GM18507 (cell line): ENCODE measurements around the gene TAOK3.

Source experiments
- DNase-seq: peaks from one replicate; pipeline ENCODE4 v3.0.0; 2011; ENCODE audit warnings: low read depth; ENCODE audit not compliant: insufficient read length; ENCODE audit errors: extremely low spot score
- FAIRE-seq: peaks from 2 replicates; lab custom pipeline; 2011; peaks lifted over from hg19 to GRCh38; lab: Jason Lieb, UNC

The TAOK3 gene

DNA sequence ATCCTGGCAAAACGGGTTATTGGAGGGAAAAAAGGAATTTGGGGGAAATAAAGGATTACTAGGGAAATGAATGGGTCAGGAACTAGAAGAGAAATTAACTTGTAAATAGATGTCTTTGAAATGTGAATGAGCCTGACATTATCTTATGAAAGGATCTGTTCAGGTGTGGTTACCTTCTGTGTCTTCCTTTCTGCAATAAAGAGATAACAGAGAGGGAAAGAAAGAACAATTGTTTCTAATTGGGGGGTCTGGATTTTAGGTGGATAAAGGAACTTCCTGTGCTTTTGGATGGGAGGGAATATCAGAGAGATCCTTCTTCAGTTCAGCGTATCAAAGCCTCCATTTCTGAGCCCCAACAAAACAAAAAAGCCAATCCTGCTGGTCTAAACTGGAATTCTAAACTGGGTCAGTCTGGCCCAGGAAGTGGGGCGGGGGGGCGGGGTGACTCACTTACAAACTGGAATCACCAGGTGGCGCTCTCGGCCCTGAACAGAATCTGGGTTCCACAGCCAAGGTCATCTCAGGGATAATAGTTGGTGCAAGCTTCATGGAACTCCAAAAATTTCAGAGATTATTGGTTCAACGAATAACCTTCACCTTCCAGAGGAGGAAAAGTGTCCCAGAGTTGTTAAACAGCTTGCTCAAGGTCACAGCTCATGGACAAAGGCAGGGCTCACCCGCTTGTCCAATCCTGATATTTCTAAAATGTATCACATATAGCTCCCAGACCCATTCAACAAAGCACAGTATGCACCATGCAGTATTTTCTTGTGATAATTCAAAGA, 251.9 kb downstream of the TAOK3 start:
- FAIRE-seq, result peak; percentile 41
- peak; percentile 62 for DNase-seq

DNA sequence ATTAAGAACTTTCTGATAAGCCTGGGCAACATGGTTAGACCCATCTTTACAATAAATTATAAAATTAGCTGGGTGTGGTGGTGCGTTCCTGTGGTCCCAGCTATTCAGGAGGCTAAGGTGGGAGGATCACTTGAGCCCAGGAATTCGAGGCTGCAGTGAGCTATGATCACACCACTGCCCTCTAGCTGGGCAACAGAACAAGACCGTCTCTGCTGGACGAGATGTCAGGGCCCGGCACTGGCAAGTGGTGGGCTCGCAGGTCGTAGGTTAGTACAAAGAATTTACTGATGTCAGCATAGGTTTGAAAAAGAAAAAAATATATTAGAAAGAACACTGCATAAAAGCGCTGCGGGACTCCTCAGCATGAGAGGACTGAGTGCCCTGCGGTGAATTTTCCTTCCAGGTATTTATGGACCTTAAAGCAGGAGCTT, 253.2 kb downstream of the TAOK3 start:
- DNase-seq (no peak), FAIRE-seq (no peak)

DNA sequence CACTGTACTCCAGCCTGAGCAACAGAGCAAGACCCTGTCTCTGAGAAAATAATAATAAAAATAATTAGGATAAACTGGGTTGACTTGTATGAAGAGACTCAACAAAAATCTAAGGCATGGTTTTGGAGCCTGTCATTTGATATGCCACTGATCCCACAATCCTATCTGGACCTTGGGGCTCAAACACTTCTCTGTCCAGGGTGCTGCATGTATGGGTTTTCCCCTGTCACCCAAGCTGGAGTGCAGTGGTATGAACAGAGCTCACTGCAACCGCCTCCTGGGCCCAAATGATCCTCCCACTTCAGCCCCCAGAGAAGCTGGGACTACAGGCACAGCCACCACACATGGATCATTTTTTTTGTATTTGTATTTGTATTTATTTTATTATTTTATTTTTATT, 263.6 kb downstream of the TAOK3 start:
- FAIRE-seq (no peak), DNase-seq (no peak)

DNA sequence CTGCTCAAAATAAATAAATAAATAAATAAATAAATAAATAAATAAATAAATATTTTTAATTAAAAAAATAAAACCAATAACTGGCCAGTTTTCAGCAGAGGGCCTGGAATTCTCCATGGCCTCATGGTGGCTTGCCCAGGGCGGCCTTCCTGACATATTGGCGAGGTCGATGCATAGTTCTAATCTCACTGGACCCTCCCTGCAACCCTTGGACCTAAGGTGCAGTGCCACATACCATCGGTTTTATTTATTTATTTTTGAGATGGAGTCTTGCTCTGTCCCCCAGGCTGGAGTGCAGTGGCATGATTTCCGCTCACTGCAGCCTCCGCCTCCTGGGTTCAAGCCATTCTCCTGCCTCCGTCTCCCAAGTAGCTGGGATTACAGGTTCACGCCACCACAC, 265.0 kb downstream of the TAOK3 start:
- no peak for DNase-seq

DNA sequence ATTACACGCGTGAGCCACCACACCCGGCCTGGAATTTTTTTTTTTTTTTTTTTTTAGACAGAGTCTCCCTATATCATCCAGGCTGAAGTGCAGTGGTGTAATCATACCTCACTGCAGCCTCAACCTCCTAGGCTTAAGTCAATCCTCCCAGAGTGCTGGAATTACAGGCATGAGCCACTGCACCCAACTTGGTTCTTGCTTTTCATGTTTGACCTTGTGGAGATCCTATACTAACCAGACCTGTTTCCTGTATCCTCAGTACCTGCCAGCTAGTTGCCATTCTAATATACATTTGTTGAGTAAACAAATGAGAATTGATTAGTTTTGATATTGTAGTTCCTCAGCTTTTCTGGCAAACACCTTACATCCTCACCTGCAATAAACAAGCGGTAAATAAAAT, 265.7 kb downstream of the TAOK3 start:
- no peak for DNase-seq
- no peak for FAIRE-seq

More for the DNA sequence above, 265.0 kb downstream of the TAOK3 start:
- no peak for FAIRE-seq

DNA sequence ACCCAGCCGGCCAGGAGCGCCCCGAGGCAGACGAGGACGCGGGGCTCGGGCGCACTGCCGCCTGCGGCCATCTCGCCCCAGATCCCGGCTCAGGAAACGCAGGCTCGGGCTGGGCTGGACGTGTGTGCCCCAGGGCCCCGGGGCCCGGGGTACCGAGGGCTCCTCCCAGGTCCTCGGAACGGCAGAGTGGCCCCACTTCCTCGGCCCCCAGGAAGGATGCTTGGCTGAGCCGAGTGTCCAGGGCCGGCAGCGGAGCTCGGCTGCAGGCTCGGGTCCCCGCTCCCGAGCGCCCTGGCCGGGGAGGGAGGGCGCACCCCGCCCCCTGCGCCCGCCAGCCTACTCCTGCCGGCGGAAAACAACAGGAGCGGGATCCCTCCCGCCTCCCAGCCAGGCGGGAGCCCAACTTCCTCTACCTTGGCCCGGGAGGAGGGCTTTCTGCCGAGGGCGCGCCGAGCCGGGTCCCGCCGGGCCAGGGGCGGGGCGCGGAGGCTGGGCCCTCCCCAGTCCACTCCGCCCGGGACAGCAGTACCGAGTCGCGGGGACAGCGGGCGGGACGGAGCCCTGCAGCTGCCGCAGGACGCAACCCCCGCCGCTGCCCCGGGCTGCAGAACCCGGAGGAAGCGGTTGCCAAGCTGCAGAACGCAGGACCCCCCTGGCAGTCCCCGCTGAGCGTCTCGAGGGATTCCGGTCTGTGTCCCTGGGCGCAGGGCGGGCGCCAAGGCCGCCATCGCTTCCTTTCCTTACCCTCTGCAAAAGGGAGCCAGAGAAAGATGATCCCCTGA, 268.9 kb downstream of the TAOK3 start, which contains the start of gene VSIG10:
Gene VSIG10, minus strand, starts transcription at position 411 of the 782 bp plus-strand sequence. Its CDS starts 340 bp downstream, at position 71.
- no peak for FAIRE-seq

DNA sequence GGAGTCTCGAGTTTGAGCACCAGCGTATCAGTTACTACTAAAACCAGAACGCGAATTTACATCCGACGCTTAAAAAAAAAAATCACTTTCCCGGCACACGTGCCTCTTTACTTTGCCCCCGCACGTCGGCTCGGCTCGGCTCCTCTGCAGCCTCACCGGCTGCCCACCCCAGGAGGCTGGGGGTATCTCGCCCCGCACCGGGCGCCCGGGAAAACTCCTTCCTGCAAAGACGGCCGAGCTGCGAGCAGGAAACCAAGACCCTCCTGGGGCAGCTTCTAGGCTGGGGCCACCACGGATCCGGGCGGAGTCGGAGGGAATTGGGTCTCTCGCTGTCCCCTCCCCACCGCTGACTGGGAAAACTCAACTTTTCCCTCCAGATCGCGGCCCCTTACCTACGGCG, 269.5 kb downstream of the TAOK3 start:
- DNase-seq (no peak), FAIRE-seq (no peak)

More for the DNA sequence above, 268.9 kb downstream of the TAOK3 start, which contains the start of gene VSIG10:
- DNase-seq, result no peak

DNA sequence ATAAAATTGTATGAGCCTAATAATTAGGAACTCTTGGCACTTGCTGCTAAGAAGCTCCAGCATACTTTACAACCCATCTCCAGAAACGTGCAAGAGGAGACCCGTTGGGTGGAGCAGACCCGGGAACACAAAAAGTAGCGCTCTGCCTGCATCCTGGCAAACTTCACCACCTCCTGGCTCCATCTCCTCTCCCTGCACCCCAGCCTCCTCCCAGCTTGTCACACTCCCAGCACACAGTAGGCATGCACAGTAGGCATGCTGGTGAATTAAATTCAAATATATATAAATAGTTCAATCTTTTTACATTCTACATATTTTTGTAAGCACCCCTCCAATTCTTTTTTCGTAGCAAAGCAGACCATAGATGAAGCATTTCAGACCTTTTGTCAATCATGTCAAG, 270.1 kb downstream of the TAOK3 start:
- no peak for FAIRE-seq
- DNase-seq, result no peak

DNA sequence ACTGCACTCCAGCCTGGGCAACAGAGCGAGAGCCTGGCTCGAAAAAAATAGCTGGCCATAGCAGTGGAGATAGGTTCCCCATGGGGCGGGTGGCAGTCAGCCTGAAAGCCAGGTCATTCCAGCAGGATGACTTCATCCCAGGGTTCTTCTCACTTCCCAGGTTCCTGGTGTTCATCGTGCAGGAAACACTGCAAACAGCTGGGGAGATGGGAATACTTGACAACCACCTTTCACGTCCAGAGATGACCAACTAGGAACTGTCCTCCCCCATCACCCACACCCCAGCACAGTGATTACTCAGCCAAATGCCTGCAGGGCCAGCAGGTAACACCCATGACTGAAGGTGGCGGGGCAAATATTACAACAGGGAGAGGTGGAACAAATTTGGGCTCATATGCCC, 270.6 kb downstream of the TAOK3 start:
- FAIRE-seq (no peak), DNase-seq (no peak)

DNA sequence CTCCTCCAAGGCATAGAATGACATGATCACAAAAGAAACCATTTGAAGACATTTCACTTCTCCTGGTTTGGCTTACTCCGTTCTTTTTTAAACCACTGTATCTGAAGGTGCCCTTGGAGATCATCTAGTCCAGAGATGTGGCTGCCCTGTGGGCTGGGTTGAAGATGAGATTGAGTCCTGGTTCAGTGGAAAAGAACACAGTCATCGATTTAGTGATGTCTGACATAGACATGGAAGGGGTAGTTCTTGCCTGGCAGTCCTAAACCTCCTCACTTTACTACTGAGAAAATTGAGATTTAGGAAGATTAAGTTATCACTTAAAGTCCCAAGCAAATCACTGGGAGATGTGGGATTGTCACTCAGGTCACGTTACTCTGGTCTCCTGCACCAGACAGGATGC, 271.7 kb downstream of the TAOK3 start:
- DNase-seq, result no peak
- FAIRE-seq, result no peak
